Parathyroid adenoma (tissue), 2 donors: Measurements from ENCODE around the gene PRELID2.

Experiments
- H2AFZ ChIP-seq: fragments of 300-600 bp; sonication (generic); one replicate; pipeline ENCODE4 v1.7.0; 2017; ENCODE audit warnings: antibody characterized with exemption, mild to moderate bottlenecking
- H3K27ac ChIP-seq: fragments of 300-600 bp; sonication (generic); one replicate; pipeline ENCODE4 v1.7.0; 2017
- H3K27me3 ChIP-seq: fragments of 300-600 bp; sonication (generic); one replicate; pipeline ENCODE4 v1.7.0; 2017; ENCODE audit warnings: low read length; ENCODE audit not compliant: control insufficient read depth, insufficient read depth
- H3K36me3 ChIP-seq: fragments of 300-600 bp; sonication (generic); one replicate; pipeline ENCODE4 v1.7.0; 2017; ENCODE audit warnings: low read length; ENCODE audit not compliant: control insufficient read depth, insufficient read depth
- H3K4me1 ChIP-seq: fragments of 300-600 bp; sonication (generic); one replicate; pipeline ENCODE4 v1.7.0; 2017; ENCODE audit warnings: control low read depth
- H3K4me2 ChIP-seq: fragments of 300-600 bp; sonication (generic); one replicate; pipeline ENCODE4 v1.7.0; 2017; ENCODE audit warnings: low read length
- H3K4me3 ChIP-seq: fragments of 300-600 bp; sonication (generic); one replicate; pipeline ENCODE4 v1.7.0; 2017; ENCODE audit warnings: low read depth, low read length
- H3K79me2 ChIP-seq: fragments of 300-600 bp; sonication (generic); one replicate; pipeline ENCODE4 v1.7.0; 2017; ENCODE audit warnings: control low read depth
- H3K9ac ChIP-seq: fragments of 300-600 bp; sonication (generic); one replicate; pipeline ENCODE4 v1.7.0; 2017; ENCODE audit warnings: mild to moderate bottlenecking
- H3K9me3 ChIP-seq: fragments of 300-600 bp; sonication (generic); one replicate; pipeline ENCODE4 v1.7.0; 2017; ENCODE audit warnings: low read length; ENCODE audit not compliant: control insufficient read depth
- TF ChIP-seq, protein P1 (sequence below): fragments of 300-600 bp; sonication (generic); IDR thresholded peaks from one replicate; pipeline ENCODE4 v1.7.0; 2017; ENCODE audit warnings: antibody characterized with exemption, mild to moderate bottlenecking
- donor health status: primary hyperparathyroidism.

The PRELID2 gene

DNA sequence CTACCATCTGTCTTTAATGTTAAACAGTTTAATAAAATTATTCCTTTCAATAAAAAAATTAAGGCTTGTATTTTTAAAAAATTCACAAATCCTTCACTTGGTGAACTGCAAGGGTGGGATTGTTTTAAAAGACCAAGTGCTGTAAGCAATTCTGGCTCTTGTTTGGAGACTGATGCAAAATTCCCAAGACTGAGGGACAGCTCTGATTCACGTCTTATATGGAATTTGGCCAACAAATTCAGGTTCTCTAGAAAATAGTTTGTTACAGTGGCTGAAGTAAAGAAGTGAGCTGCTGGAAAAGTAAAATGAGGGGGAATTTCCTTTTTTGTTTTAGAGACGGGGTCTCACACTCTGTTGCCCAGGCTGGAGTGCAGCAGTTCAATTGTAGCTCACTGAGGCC is 58.3 kb downstream of the PRELID2 start:
- Histone ChIP-seq H3K79me2 (no peaks in the 10 kb centered on the region), H2AFZ (no peak overlapping the region), H3K9ac (no peak overlapping the region), H3K4me1 (peaks cover 6% of the 10 kb centered on the region), H3K36me3 (no peaks in the 10 kb centered on the region), H3K27ac (no peak overlapping the region), H3K4me3 (no peak overlapping the region), H3K9me3 (no peaks in the 10 kb centered on the region), H3K27me3 (no peaks in the 10 kb centered on the region), H3K4me2 (no peak overlapping the region)
- TF ChIP-seq, protein P1, sequence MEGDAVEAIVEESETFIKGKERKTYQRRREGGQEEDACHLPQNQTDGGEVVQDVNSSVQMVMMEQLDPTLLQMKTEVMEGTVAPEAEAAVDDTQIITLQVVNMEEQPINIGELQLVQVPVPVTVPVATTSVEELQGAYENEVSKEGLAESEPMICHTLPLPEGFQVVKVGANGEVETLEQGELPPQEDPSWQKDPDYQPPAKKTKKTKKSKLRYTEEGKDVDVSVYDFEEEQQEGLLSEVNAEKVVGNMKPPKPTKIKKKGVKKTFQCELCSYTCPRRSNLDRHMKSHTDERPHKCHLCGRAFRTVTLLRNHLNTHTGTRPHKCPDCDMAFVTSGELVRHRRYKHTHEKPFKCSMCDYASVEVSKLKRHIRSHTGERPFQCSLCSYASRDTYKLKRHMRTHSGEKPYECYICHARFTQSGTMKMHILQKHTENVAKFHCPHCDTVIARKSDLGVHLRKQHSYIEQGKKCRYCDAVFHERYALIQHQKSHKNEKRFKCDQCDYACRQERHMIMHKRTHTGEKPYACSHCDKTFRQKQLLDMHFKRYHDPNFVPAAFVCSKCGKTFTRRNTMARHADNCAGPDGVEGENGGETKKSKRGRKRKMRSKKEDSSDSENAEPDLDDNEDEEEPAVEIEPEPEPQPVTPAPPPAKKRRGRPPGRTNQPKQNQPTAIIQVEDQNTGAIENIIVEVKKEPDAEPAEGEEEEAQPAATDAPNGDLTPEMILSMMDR, result no peak

DNA sequence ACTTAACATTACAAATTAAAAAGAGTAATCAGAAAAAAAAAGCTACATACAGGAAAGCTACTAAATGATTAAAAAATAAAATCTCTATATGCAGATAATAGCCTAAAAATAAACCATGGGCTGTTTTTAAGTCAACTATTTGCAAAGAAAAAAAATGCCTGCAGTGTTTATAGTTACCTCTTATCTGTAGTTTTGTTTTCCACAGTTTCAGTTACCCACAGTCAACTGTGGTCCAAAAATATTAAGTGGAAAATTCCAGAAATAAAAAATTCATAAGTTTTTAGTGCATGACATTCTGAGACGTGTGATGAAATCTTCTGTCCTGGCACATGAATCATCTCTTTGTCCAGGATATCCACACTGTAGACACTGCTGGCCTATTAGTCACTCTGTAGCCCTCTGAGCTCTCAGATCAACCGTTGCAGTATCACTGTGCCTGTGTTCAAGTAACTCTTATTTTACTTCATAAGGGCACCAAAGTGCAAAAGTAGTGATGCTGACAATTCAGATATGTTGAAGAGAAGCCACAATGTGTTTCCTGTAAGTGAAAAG is 59.2 kb downstream of the PRELID2 start:
- no peaks in the 10 kb centered on the region for H3K79me2 ChIP-seq
- H3K4me1 ChIP-seq, result peaks cover 6% of the 10 kb centered on the region
- no peak overlapping the region for H2AFZ ChIP-seq
- no peaks in the 10 kb centered on the region for H3K27me3 ChIP-seq
- no peak overlapping the region for H3K27ac ChIP-seq
- no peaks in the 10 kb centered on the region for H3K9me3 ChIP-seq
- H3K4me2 ChIP-seq, result no peak overlapping the region
- TF ChIP-seq, protein P1, result no peak
- no peak overlapping the region for H3K9ac ChIP-seq
- no peak overlapping the region for H3K4me3 ChIP-seq
- H3K36me3 ChIP-seq, result no peaks in the 10 kb centered on the region

DNA sequence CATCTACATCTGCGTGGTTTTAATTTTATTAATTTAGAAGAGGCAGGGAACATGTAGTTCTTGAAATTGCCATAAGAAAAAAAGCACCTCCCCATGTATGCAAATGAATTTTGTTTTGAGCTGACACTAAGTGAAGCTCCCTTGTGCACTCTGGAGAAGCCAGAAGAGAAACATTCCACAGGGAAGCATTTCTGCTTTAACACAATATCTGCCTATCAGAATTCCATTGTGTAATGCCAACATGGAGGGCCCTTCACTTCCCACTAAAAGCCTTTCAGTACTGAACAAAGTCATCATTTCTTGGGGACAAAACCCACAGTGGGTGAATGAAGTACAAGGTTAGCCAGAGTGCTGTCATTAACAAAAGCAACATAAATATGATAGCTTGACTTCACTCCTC is 59.7 kb downstream of the PRELID2 start:
- no peak overlapping the region for H3K4me2 ChIP-seq
- no peak overlapping the region for H3K4me3 ChIP-seq
- no peaks in the 10 kb centered on the region for H3K36me3 ChIP-seq
- H3K9ac ChIP-seq, result no peak overlapping the region
- no peaks in the 10 kb centered on the region for H3K9me3 ChIP-seq
- H3K4me1 ChIP-seq, result peaks cover 6% of the 10 kb centered on the region
- no peaks in the 10 kb centered on the region for H3K79me2 ChIP-seq
- H3K27me3 ChIP-seq, result no peaks in the 10 kb centered on the region
- no peak overlapping the region for H3K27ac ChIP-seq
- no peak overlapping the region for H2AFZ ChIP-seq
- TF ChIP-seq, protein P1, result no peak

DNA sequence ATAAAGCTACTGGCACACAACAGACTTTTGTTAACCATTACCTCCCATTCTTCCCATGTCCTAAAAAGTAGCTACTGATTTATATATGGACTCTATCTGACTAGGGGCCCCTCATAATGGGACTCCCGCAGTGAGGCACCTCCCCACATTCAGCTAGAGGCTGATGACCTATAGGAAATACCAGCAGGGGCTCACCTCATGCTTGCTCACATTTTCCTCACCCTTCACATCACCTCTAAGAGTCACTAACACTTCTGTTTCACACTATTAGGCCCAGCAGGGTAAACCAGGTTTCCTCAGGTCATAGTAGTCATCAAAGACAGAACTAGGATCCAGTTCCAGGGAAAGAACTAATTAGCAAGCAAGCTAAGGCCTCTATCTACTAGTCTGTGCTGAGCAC is 60.7 kb downstream of the PRELID2 start:
- no peak overlapping the region for H3K9ac ChIP-seq
- peaks cover 6% of the 10 kb centered on the region for H3K4me1 ChIP-seq
- H3K9me3 ChIP-seq, result no peaks in the 10 kb centered on the region
- no peaks in the 10 kb centered on the region for H3K36me3 ChIP-seq
- H3K4me3 ChIP-seq, result no peak overlapping the region
- TF ChIP-seq, protein P1, result no peak
- no peak overlapping the region for H3K27ac ChIP-seq
- H3K4me2 ChIP-seq, result no peak overlapping the region
- H3K27me3 ChIP-seq, result no peaks in the 10 kb centered on the region
- no peaks in the 10 kb centered on the region for H3K79me2 ChIP-seq
- no peak overlapping the region for H2AFZ ChIP-seq

DNA sequence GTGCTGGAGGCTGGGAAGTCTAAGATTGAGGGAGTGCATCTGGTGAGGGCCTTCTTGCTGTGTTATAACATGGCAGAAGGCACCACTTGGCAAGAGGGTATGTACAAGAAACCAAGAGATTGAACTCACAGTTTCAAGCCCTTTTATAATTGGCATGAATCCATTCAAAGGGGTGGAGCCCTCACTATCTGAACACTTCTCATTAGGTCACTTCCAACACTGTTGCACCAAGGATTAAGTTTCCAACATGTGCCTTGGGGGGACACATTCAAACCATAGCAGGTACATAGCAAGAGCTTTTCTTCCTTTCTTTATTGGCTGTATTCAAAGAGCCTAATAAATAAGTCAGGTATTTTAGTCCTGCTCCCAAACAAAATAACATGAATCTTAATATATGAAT is 62.7 kb downstream of the PRELID2 start:
- Histone ChIP-seq H3K4me3 (no peak overlapping the region), H3K79me2 (no peaks in the 10 kb centered on the region), H3K9ac (no peak overlapping the region), H3K36me3 (no peaks in the 10 kb centered on the region), H3K4me2 (no peak overlapping the region), H3K9me3 (no peaks in the 10 kb centered on the region), H3K27me3 (no peaks in the 10 kb centered on the region), H3K27ac (no peak overlapping the region), H2AFZ (no peak overlapping the region), H3K4me1 (peaks cover 6% of the 10 kb centered on the region)
- TF ChIP-seq, protein P1, result no peak
